Omental fat pad (tissue), 4 donors: Measurements from ENCODE around the gene PXDN. TPM values are rescaled to one million over a fixed set of nuclear protein-coding genes. Genes with fewer than 3 reads are reported as not detected.
A peak's percentile ranks its signal among the peaks of the same experiment; 100 is the strongest.
"Not testable (repeated sequence)": the region's sequence is repeated elsewhere in the genome, so short reads cannot be mapped to it uniquely, and the experiment has no call there.

Experiments used
- ATAC-seq: fragments of 150-250 bp; one replicate; pipeline ENCODE4 v1.9.1; 2016; ENCODE audit warnings: mild to moderate bottlenecking, moderate library complexity; ENCODE audit not compliant: low FRiP score
- DNase-seq: peaks from one replicate; pipeline ENCODE4 v3.0.0-alpha.2; 2019; ENCODE audit warnings: low spot score
- total RNA-seq, 4 donors: library from RNA; depleted of rRNA; stranded (reverse); fragments of >200 nt; gene quantifications; one replicate each; pipeline ENCODE4 v1.1.0, GENCODE V29; 2016
- TF ChIP-seq, protein P1 (sequence below), 3 donors: fragments of 450-650 bp; IDR thresholded peaks; one replicate each; pipeline ENCODE4 v1.5.1; 2016 to 2017; ENCODE audit warnings: antibody characterized with exemption in 3 of 3, mild to moderate bottlenecking in 3 of 3, moderate library complexity in 2 of 3

The PXDN gene
- total RNA-seq, 4 donors from 2014 or later: 81.2 to 228 (median 112) TPM

DNA sequence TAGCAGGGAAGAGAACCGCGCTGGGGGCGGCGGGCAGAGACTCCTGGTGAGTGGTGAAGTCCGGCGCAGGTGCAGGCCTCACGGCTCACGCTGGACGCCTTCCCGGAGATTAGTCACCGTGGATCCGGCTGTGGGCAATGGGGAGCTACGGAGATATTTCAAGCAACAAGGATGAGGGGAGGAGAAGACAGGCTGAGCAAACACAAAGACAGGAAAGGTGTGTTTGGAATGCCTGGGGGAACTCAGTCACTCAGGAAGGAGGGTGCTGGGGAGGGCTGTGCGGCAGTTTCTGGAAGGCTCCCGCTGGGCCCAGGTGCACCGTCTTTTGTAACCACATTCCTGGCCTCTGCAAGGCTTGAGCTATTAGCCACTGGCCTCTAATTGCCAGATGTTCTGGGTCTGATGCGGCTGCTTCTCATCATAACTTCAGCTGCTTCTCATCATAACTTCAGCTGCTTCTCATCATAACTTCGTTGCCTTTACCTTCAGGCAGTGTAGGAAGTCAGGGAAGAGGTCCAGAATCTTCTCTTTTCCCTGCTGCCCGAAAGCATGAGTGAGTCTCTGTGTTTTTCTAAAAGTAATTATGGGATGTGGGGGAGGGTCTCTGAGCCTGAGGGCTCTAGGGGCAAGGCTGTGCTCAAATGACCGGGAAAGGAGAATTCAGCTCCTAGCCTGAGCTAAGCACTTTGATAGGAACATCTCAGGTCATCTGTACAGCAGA is 118.9 kb downstream of the PXDN start:
- TF ChIP-seq, protein P1, sequence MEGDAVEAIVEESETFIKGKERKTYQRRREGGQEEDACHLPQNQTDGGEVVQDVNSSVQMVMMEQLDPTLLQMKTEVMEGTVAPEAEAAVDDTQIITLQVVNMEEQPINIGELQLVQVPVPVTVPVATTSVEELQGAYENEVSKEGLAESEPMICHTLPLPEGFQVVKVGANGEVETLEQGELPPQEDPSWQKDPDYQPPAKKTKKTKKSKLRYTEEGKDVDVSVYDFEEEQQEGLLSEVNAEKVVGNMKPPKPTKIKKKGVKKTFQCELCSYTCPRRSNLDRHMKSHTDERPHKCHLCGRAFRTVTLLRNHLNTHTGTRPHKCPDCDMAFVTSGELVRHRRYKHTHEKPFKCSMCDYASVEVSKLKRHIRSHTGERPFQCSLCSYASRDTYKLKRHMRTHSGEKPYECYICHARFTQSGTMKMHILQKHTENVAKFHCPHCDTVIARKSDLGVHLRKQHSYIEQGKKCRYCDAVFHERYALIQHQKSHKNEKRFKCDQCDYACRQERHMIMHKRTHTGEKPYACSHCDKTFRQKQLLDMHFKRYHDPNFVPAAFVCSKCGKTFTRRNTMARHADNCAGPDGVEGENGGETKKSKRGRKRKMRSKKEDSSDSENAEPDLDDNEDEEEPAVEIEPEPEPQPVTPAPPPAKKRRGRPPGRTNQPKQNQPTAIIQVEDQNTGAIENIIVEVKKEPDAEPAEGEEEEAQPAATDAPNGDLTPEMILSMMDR (IDR thresholded peaks at IDR 0.05): no peak
- peak; percentile 81 for ATAC-seq
- no peak for DNase-seq

DNA sequence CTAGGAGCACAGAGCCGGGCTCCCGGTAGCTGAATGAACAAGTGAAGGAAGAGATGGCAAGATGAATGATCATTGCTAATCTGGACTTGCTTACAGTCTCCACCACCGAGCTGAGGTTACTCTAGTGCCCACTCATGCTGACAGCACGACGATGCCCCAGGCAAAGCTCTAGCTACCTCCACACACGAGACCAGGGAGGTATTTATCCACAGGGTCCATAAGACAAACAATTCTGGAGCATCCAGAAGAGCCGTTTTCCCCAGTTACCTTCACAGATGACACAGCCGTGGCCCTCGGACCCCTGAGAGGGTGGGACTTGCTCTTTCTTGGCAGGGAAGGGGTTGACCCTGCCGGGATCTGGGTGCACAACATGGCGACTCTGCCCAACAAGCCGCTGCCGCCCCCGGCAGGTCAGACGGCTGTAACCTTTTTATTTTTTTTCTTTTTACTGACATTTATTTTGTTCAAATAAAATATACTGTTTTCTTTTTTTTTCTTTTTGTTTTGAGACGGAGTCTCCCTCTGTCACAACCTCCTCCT is 120.3 kb downstream of the PXDN start:
- DNase-seq: no peak

DNA sequence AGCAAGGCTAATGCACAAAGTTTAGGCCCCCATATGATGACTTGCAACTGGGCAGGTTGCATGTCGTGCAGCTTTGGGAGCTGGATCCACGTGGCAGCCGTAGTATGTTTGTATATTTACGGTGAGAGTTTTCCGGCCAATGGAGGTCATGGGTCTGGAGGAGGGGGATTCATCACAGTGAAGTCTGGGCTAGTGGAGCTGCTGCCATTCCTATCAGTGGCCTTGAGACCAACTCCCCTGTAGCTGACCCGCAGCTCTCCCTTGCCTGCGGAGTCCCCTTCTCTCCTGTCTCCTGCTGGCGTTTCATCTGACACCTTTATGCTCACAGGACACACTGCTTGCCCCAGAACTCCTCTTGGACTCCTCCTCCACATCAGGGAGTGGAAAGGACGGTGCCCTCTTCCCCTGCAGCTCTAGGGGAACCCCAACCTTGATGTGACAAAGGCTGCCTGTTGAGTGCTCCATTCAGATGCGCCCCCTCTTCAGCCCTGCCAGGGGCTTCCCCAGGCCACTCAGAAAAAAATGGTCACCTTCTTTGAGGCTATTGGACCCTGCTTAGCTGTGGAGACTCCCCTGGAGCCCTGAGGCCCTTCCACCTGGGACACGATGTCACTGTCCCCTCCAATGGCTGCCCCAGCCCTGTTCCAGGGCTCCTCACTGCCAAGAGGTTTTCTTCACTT is 121.7 kb downstream of the PXDN start:
- TF ChIP-seq, protein P1 (IDR thresholded peaks at IDR 0.05): no peak
- no peak for ATAC-seq
- no peak for DNase-seq

More for the DNA sequence above, 120.3 kb downstream of the PXDN start:
- TF ChIP-seq, protein P1 (IDR thresholded peaks at IDR 0.05): no peak
- ATAC-seq: no peak

DNA sequence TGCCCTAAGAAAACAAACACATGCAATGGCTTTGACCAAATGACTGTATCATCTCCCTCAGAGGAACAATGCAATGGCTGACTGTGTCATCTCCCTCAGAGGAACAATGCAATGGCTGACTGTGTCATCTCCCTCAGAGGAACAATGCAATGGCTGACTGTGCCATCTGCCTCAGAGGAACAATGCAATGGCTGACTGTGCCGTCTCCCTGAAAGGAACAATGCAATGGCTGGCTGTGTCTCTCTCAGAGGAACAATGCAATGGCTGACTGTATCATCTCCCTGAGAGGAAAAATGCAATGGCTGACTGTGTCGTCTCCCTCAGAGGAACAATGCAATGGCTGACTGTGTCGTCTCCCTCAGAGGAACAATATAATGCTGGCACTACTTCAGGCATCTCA is 122.3 kb downstream of the PXDN start:
- not testable (repeated sequence) for ATAC-seq, DNase-seq

DNA sequence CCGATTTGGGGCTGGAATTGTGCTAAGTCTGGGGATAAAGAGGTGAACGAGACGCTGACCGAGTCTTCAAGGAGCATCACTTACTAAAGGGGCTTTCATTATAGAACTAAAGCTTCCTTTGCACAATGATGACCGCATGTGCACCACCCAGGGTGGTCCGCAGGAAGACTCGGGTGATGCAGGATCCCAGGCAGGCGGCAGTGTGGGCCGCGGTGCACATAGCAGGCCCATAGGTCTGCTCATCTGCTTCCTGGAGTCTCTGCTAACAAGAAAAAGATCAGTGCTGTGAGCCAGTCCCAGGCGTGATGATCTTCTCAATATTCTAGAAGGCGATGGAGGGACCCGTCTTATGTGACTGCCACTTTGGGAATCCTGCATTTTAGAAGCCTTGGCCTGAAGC is 122.8 kb downstream of the PXDN start:
- DNase-seq (no peak), ATAC-seq (no peak)
- TF ChIP-seq, protein P1 (IDR thresholded peaks at IDR 0.05): no peak

DNA sequence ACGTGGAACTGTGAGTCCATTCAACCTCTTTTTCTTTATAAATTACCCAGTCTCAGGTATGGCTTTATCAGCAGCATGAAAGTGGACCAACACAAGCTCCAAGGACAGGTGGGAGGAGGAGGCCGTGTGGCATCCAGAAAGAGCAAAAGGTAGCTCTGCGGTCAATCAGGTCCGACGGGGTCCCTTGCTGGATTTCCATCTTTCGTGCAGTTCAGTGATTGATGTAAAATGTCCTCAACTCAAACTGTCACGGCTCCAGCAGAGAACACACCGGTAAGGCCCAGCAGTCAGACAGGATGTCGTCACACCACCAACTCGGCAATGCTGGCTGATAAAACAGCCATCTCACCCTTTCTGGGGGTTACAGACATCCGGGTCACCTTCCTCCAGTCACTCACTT is 123.3 kb downstream of the PXDN start:
- TF ChIP-seq, protein P1 (IDR thresholded peaks at IDR 0.05): no peak
- ATAC-seq: no peak
- DNase-seq: no peak

DNA sequence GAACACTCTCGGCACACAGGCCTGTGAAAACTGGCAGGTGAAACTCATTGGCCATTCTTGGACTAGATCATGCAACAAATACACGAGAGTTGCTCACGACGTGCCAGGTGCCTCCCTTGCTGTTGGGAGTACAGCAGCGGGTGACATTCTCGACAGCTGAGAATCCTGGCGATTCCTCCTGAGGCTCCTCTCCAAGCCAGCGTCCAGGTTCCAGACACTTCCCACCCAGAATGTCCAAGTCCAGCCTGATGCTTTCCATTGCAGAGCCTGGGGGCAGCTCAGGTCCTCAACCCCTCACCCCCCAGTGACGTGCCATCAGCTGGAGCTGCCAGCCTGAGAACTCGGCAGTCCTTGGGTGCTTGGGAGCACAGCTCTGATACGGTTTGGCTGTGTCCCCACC is 124.2 kb downstream of the PXDN start:
- DNase-seq (no peak), ATAC-seq (no peak)
- TF ChIP-seq, protein P1 (IDR thresholded peaks at IDR 0.05): no peak
